ENCODE data around the gene TIMM44.

TIMM44 gene

GRCh38 chr19:7907122-7907521 lies 36.3 kb downstream of the TIMM44 start:
- ChIA-PET POLR2A (ENCODE audit: low non-redundant PET) (interaction anchor here (0.6 kb wide), 1 partner anchor 13 kb away, joined by 3 read pairs; the partner anchor contains the start of gene SNAPC2), CTCF (interaction anchor here (0.7 kb wide), 1 partner anchor 10 kb away, joined by 9 read pairs; no protein-coding TSS in a partner anchor)
- no peak for TF ChIP-seq CTCF (conservative IDR thresholded peaks at IDR 0.05; ENCODE audit: low read depth)
- H3K27ac ChIP-seq = peak overlapping the region; percentile 50
- DNase-seq (ENCODE audit: low spot score) = no peak

- ChIA-PET POLR2A (ENCODE audit: low non-redundant PET) (no interaction called here), CTCF (interaction anchor here (0.6 kb wide), 2 partner anchors 34 to 36 kb away, joined by 3 to 4 read pairs; no protein-coding TSS in a partner anchor)
- no peak for TF ChIP-seq CTCF (conservative IDR thresholded peaks at IDR 0.05; ENCODE audit: low read depth)
- DNase-seq (ENCODE audit: low spot score) = no peak
- H3K27ac ChIP-seq = peak overlapping the region; percentile 95
These were observed 37.6 kb downstream of the TIMM44 start for GRCh38 chr19:7905859-7906258.

GRCh38 chr19:7905268-7905667 lies 38.2 kb downstream of the TIMM44 start:
- peak overlapping the region; percentile 95 for H3K27ac ChIP-seq
- POLR2A ChIA-PET (ENCODE audit: low non-redundant PET) = no interaction called here
- no peak for DNase-seq (ENCODE audit: low spot score)
- CTCF ChIA-PET = interaction anchor here (0.6 kb wide), 2 partner anchors 33 to 36 kb away, joined by 3 to 4 read pairs; no protein-coding TSS in a partner anchor
- no peak for TF ChIP-seq CTCF (conservative IDR thresholded peaks at IDR 0.05; ENCODE audit: low read depth)

- DNase-seq (ENCODE audit: low spot score) = peak; percentile 45
- peak overlapping the region; percentile 95 for H3K27ac ChIP-seq
- ChIA-PET CTCF (interaction anchor here (0.6 kb wide), 1 partner anchor 17 kb away, joined by 6 read pairs; no protein-coding TSS in a partner anchor), POLR2A (ENCODE audit: low non-redundant PET) (interaction anchor here (1.2 to 1.6 kb wide), 3 partner anchors 12 to 39 kb away, joined by 3 to 6 read pairs (median 4); partner anchors contain the start of gene TIMM44)
- TF ChIP-seq CTCF (conservative IDR thresholded peaks at IDR 0.05; ENCODE audit: low read depth) = no peak
These were observed 39.1 kb downstream of the TIMM44 start for GRCh38 chr19:7904074-7905020.

- peak; percentile 98 for DNase-seq (ENCODE audit: low spot score)
- TF ChIP-seq CTCF (conservative IDR thresholded peaks at IDR 0.05; ENCODE audit: low read depth) = peak; percentile 91
- peak within 1 kb of the TSS; percentile 95 for H3K27ac ChIP-seq
- ChIA-PET CTCF (interaction anchor here (0.6 kb wide), 1 partner anchor 16 kb away, joined by 6 read pairs; no protein-coding TSS in a partner anchor), POLR2A (ENCODE audit: low non-redundant PET) (interaction anchor here (0.5 to 1.6 kb wide), 4 partner anchors 10 to 40 kb away, joined by 3 to 6 read pairs (median 4); partner anchors contain the start of gene TIMM44)
These were observed 40.0 kb downstream of the TIMM44 start, which contains the start of gene MAP2K7 for GRCh38 chr19:7903244-7904073. Gene MAP2K7 (plus strand): TSS chr19:7903877. CDS start chr19:7903945, 68 bp downstream.
